Hepatocyte (in vitro differentiated cells): ENCODE data around the gene EGF.

Experiments
- EZH2 ChIP-seq: fragments of 200-600 bp; sonication (generic); IDR thresholded peaks from 2 replicates; pipeline ENCODE4 v1.6.1; 2016; ENCODE audit warnings: antibody characterized with exemption, mild to moderate bottlenecking, borderline replicate concordance
- EZH2phosphoT487 ChIP-seq: fragments of 200-600 bp; sonication (generic); IDR thresholded peaks from one replicate; pipeline ENCODE4 v1.6.1; 2018; ENCODE audit warnings: antibody characterized with exemption, mild to moderate bottlenecking, low read depth, moderate library complexity; ENCODE audit not compliant: unreplicated experiment, severe bottlenecking
- TF ChIP-seq, protein P1 (sequence below): fragments of 200-600 bp; sonication (generic); IDR thresholded peaks from 2 replicates; pipeline ENCODE4 v1.5.1; 2016; ENCODE audit warnings: antibody characterized with exemption, mild to moderate bottlenecking; ENCODE audit not compliant: poor library complexity

DNA sequence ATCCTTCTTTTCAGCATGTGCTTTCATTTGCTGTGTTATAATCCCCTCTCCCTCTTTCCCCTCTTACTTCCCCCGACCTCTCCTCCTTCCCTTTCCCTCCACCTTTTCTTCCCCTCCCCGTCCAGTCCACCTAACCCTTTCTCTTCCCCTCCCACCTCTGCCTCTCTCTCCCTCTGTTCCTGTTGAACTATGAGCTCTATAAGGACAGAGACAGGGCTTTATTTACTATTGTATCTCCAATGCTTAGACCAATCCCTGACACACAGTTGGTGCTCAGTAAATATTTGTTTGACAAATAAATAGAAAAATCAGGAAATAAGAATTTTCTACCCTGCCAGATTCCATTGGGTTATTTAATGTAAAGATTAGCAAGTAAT lies 60.8 kb downstream of the EGF start:
- TF ChIP-seq, protein P1, sequence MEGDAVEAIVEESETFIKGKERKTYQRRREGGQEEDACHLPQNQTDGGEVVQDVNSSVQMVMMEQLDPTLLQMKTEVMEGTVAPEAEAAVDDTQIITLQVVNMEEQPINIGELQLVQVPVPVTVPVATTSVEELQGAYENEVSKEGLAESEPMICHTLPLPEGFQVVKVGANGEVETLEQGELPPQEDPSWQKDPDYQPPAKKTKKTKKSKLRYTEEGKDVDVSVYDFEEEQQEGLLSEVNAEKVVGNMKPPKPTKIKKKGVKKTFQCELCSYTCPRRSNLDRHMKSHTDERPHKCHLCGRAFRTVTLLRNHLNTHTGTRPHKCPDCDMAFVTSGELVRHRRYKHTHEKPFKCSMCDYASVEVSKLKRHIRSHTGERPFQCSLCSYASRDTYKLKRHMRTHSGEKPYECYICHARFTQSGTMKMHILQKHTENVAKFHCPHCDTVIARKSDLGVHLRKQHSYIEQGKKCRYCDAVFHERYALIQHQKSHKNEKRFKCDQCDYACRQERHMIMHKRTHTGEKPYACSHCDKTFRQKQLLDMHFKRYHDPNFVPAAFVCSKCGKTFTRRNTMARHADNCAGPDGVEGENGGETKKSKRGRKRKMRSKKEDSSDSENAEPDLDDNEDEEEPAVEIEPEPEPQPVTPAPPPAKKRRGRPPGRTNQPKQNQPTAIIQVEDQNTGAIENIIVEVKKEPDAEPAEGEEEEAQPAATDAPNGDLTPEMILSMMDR: no peak
- TF ChIP-seq EZH2phosphoT487 (no peak), EZH2 (no peak)
